RWPE2 (cell line): Measurements from ENCODE around the gene MORN1.

Experiments
- ATAC-seq: fragments of 200-7000 bp; cut with Tn5 transposase; 3 replicates; pipeline ENCODE4 v1.9.1; 2021; ENCODE audit warnings: low read depth
- DNase-seq: peaks from one replicate; pipeline ENCODE4 v3.0.0-alpha.2; 2020; ENCODE audit warnings: low spot score
- H3K27ac ChIP-seq: fragments of 450-650 bp; 2 replicates; pipeline ENCODE4 v1.5.1; 2017; ENCODE audit warnings: mild to moderate bottlenecking; ENCODE audit not compliant: poor library complexity, severe bottlenecking
- H3K27me3 ChIP-seq: fragments of 250-450 bp; sonication (Bioruptor Pico); 2 replicates; pipeline ENCODE4 v1.5.1; 2021; ENCODE audit warnings: mild to moderate bottlenecking, moderate library complexity; ENCODE audit not compliant: insufficient read depth, poor library complexity, severe bottlenecking
- H3K36me3 ChIP-seq: fragments of 250-450 bp; sonication (Bioruptor Pico); 2 replicates; pipeline ENCODE4 v1.5.1; 2020; ENCODE audit warnings: low read depth, mild to moderate bottlenecking, moderate library complexity
- H3K4me1 ChIP-seq: fragments of 250-450 bp; sonication (Bioruptor Pico); 2 replicates; pipeline ENCODE4 v1.5.1; 2021; ENCODE audit warnings: mild to moderate bottlenecking, moderate library complexity; ENCODE audit not compliant: insufficient read depth, poor library complexity, severe bottlenecking
- H3K4me3 ChIP-seq: fragments of 250-450 bp; sonication (Bioruptor Pico); 2 replicates; pipeline ENCODE4 v1.5.1; 2021; ENCODE audit warnings: mild to moderate bottlenecking, moderate library complexity; ENCODE audit not compliant: severe bottlenecking
- H3K9me3 ChIP-seq: fragments of 250-450 bp; sonication (Bioruptor Pico); 2 replicates; pipeline ENCODE4 v1.5.1; 2021; ENCODE audit warnings: mild to moderate bottlenecking, moderate library complexity; ENCODE audit not compliant: severe bottlenecking
- CTCF ChIP-seq: fragments of 450-650 bp; IDR thresholded peaks from one replicate; pipeline ENCODE4 v1.5.1; 2017; ENCODE audit warnings: mild to moderate bottlenecking, moderate library complexity; ENCODE audit not compliant: poor library complexity, severe bottlenecking

MORN1 gene

GRCh38 chr1:2385606-2386280 lies 5.6 kb downstream of the MORN1 start:
- no peak for TF ChIP-seq CTCF
- Histone ChIP-seq H3K4me1 (no peaks in the 10 kb centered on the region), H3K27me3 (no peaks in the 10 kb centered on the region), H3K27ac (no peak overlapping the region), H3K4me3 (no peak overlapping the region), H3K36me3 (no peaks in the 10 kb centered on the region), H3K9me3 (no peaks in the 10 kb centered on the region)
- no peak for ATAC-seq
- peak; percentile 39 for DNase-seq

GRCh38 chr1:2384941-2385481 lies 6.3 kb downstream of the MORN1 start:
- no peak for ATAC-seq
- Histone ChIP-seq H3K27ac (no peak overlapping the region), H3K4me1 (no peaks in the 10 kb centered on the region), H3K4me3 (no peak overlapping the region), H3K36me3 (no peaks in the 10 kb centered on the region), H3K9me3 (no peaks in the 10 kb centered on the region), H3K27me3 (no peaks in the 10 kb centered on the region)
- peak; percentile 66 for DNase-seq
- TF ChIP-seq CTCF, result no peak

GRCh38 chr1:2384130-2384860 lies 7.1 kb downstream of the MORN1 start:
- H3K27ac ChIP-seq, result no peak overlapping the region
- ATAC-seq (no peak), DNase-seq (peak; percentile 45)
- no peaks in the 10 kb centered on the region for H3K9me3 ChIP-seq
- no peak overlapping the region for H3K4me3 ChIP-seq
- no peaks in the 10 kb centered on the region for H3K4me1 ChIP-seq
- TF ChIP-seq CTCF, result no peak
- no peaks in the 10 kb centered on the region for H3K36me3 ChIP-seq
- H3K27me3 ChIP-seq, result no peaks in the 10 kb centered on the region

GRCh38 chr1:2383576-2383975 lies 7.8 kb downstream of the MORN1 start:
- H3K36me3 ChIP-seq, result no peaks in the 10 kb centered on the region
- no peaks in the 10 kb centered on the region for H3K27me3 ChIP-seq
- ATAC-seq (no peak), DNase-seq (peak; percentile 50)
- TF ChIP-seq CTCF, result no peak
- no peak overlapping the region for H3K4me3 ChIP-seq
- H3K27ac ChIP-seq, result no peak overlapping the region
- H3K4me1 ChIP-seq, result no peaks in the 10 kb centered on the region
- no peaks in the 10 kb centered on the region for H3K9me3 ChIP-seq
